ENCODE data around the gene CAPZB.

DNA sequence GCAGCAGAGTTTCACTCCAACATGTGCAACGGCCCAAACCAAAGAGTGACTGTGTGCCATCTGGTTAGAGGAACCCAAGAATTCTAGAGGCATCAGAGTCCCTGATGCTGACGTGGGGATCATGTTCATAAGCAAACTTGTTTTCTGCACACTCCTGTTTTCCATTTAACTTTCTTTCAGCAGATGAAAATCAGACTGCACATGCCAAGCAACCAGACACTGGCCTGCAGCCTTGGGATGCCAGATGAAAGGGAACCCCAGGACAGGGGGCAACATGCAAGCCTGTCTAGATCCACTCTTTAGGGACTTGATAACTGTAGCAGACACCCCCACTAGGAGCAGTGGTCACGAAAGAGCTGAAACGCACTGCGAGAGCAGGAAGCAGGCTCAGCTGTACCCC is 116.4 kb downstream of the CAPZB start:
- no peak for TF ChIP-seq POLR2A (IDR thresholded peaks at IDR 0.05)
- TF ChIP-seq, protein P1, sequence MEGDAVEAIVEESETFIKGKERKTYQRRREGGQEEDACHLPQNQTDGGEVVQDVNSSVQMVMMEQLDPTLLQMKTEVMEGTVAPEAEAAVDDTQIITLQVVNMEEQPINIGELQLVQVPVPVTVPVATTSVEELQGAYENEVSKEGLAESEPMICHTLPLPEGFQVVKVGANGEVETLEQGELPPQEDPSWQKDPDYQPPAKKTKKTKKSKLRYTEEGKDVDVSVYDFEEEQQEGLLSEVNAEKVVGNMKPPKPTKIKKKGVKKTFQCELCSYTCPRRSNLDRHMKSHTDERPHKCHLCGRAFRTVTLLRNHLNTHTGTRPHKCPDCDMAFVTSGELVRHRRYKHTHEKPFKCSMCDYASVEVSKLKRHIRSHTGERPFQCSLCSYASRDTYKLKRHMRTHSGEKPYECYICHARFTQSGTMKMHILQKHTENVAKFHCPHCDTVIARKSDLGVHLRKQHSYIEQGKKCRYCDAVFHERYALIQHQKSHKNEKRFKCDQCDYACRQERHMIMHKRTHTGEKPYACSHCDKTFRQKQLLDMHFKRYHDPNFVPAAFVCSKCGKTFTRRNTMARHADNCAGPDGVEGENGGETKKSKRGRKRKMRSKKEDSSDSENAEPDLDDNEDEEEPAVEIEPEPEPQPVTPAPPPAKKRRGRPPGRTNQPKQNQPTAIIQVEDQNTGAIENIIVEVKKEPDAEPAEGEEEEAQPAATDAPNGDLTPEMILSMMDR (IDR thresholded peaks at IDR 0.05) = no peak
- TF ChIP-seq EP300 (IDR thresholded peaks at IDR 0.05) = no peak
- no peak for TF ChIP-seq POLR2AphosphoS5 (IDR thresholded peaks at IDR 0.05)

Data from sigmoid colon (tissue), 4 donors.